ENCODE measurements around the gene RRP1B. TPM values are rescaled to one million over a fixed set of nuclear protein-coding genes. Genes with fewer than 3 reads are reported as not detected.

The RRP1B gene
- total and polyA plus RNA-seq, 9 of the 15 experiments (the other 6 are each of a cell fraction or from before 2014, with no cell fraction given) = 6.8 to 66.6 (median 41.9) TPM

DNA sequence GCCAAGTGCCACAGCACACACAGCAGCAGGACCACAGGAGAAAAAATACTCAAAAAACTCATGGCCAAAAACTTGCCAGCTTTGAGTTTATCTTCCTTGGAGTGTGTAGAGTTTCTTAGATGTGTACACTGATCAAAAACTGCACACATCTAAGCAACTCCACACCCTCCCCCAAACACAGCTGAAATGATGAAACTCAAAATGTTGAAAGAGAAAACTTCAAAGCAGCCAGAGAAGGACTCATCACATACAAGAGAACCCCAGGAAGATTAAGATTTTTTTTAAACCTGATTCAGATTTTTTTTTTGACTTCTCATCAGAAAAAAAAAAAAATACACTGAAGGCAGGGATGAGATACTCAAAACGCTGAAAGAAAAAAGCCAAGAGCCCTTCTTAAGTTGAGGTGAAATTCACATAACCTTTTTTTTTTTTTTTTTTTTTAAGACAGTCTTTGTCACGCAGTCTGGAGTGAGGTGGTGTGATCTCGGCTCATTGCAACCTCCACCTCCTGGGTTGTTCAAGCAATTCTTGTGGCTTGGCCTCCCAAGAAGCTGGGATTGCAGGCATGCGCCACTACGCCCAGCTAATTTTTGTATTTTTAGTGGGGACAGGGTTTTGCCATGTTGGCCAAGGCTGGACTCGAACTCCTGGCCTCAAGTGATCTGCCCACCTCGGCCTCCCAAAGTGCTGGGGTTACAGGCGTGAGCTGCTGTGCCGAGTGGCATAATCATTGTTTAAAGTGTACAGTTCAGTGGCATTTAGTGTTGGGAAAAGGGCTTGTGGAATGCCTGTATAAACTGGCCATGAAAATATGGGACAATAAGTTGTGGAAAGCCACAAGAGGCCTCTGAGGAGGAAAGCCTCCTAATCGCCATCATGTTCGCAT, 38.6 kb downstream of the RRP1B start (continued):
- TF ChIP-seq GATAD2A (IDR thresholded peaks at IDR 0.05) = no peak
- peak; percentile 70; the same call in 1 of the 2 replicates for TF ChIP-seq LEF1 (IDR thresholded peaks at IDR 0.05)
- peak; percentile 83 for TF ChIP-seq L3MBTL2 (IDR thresholded peaks at IDR 0.05)
- TF ChIP-seq ZNF133 (CRISPR knock-in tag; IDR thresholded peaks at IDR 0.05) = no peak
- TF ChIP-seq ZNF444 (CRISPR knock-in tag; IDR thresholded peaks at IDR 0.05) = no peak
- no peak for TF ChIP-seq ZFP30 (CRISPR knock-in tag; IDR thresholded peaks at IDR 0.05; ENCODE audit: borderline replicate concordance)
- peak; percentile 49; the same call in 1 of the 2 replicates for TF ChIP-seq DMBX1 (CRISPR knock-in tag; IDR thresholded peaks at IDR 0.05; ENCODE audit: borderline replicate concordance)
- no peak for TF ChIP-seq MAFK (IDR thresholded peaks at IDR 0.05; ENCODE audit: low read length)
- TF ChIP-seq POLR3G (IDR thresholded peaks at IDR 0.05; ENCODE audit: extremely low read depth, insufficient read length, insufficient replicate concordance) = no peak
- TF ChIP-seq, protein P1, sequence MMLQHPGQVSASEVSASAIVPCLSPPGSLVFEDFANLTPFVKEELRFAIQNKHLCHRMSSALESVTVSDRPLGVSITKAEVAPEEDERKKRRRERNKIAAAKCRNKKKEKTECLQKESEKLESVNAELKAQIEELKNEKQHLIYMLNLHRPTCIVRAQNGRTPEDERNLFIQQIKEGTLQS (IDR thresholded peaks at IDR 0.05) = peak; percentile 37
- TF ChIP-seq, protein P1 (CRISPR knock-in tag; conservative IDR thresholded peaks at IDR 0.05) = no peak
- no peak for TF ChIP-seq NFATC3 (IDR thresholded peaks at IDR 0.05)
- no peak for TF ChIP-seq ZNF507 (tag; conservative IDR thresholded peaks at IDR 0.05)
- TF ChIP-seq, protein P2, sequence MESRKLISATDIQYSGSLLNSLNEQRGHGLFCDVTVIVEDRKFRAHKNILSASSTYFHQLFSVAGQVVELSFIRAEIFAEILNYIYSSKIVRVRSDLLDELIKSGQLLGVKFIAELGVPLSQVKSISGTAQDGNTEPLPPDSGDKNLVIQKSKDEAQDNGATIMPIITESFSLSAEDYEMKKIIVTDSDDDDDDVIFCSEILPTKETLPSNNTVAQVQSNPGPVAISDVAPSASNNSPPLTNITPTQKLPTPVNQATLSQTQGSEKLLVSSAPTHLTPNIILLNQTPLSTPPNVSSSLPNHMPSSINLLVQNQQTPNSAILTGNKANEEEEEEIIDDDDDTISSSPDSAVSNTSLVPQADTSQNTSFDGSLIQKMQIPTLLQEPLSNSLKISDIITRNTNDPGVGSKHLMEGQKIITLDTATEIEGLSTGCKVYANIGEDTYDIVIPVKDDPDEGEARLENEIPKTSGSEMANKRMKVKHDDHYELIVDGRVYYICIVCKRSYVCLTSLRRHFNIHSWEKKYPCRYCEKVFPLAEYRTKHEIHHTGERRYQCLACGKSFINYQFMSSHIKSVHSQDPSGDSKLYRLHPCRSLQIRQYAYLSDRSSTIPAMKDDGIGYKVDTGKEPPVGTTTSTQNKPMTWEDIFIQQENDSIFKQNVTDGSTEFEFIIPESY (CRISPR knock-in tag; IDR thresholded peaks at IDR 0.05) = no peak; the same call in 1 of the 2 replicates
- 0 out of 2 replicates have a peak, but pooled peaks have one; percentile 27 for TF ChIP-seq SMAD4 (CRISPR knock-in tag; conservative IDR thresholded peaks at IDR 0.05)
- peak in 1 of 2 experiments; percentile 27; a peak in 1 of 4 replicates for TF ChIP-seq NRF1 (conservative IDR thresholded peaks at IDR 0.05 in 1 of 2, IDR thresholded peaks at IDR 0.05 in 1 of 2)
- TF ChIP-seq, protein P3, sequence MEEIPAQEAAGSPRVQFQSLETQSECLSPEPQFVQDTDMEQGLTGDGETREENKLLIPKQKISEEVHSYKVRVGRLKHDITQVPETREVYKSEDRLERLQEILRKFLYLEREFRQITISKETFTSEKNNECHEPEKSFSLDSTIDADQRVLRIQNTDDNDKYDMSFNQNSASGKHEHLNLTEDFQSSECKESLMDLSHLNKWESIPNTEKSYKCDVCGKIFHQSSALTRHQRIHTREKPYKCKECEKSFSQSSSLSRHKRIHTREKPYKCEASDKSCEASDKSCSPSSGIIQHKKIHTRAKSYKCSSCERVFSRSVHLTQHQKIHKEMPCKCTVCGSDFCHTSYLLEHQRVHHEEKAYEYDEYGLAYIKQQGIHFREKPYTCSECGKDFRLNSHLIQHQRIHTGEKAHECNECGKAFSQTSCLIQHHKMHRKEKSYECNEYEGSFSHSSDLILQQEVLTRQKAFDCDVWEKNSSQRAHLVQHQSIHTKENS (CRISPR knock-in tag; IDR thresholded peaks at IDR 0.05) = no peak
- no peak for TF ChIP-seq RBM15 (IDR thresholded peaks at IDR 0.05; ENCODE audit: insufficient read depth, low read length)
- TF ChIP-seq ZFX (CRISPR knock-in tag; IDR thresholded peaks at IDR 0.05) = peak; percentile 23; the same call in 1 of the 2 replicates
- no peak for TF ChIP-seq NR4A1 (CRISPR knock-in tag; IDR thresholded peaks at IDR 0.05)
- 0 out of 2 replicates have a peak, but pooled peaks have one; percentile 56 for TF ChIP-seq NR4A1 (tag; IDR thresholded peaks at IDR 0.05)
- no peak for TF ChIP-seq ZNF766 (CRISPR knock-in tag; conservative IDR thresholded peaks at IDR 0.05)
- no peak for TF ChIP-seq PURB (CRISPR knock-in tag; IDR thresholded peaks at IDR 0.05; ENCODE audit: low read depth)
- no peak for TF ChIP-seq TOE1 (IDR thresholded peaks at IDR 0.05; ENCODE audit: borderline replicate concordance)
- TF ChIP-seq TOE1 (CRISPR knock-in tag; IDR thresholded peaks at IDR 0.05; ENCODE audit: borderline replicate concordance, low read depth) = no peak
- no peak for TF ChIP-seq MEF2A (IDR thresholded peaks at IDR 0.05; ENCODE audit: control insufficient read depth, low read depth, low read length)

Measured in K562 (cell line).